Measurements from ENCODE around the gene MEIOSIN. TPM values are rescaled to one million over a fixed set of nuclear protein-coding genes. Genes with fewer than 3 reads are reported as not detected.
A peak's percentile ranks its signal among the peaks of the same experiment; 100 is the strongest.

MEIOSIN gene
- total and polyA plus RNA-seq, 2 of the 13 experiments (the other 11 are each of a cell fraction or from before 2014, with no cell fraction given) = not detected

- TF ChIP-seq ZNF121 (CRISPR knock-in tag; IDR thresholded peaks at IDR 0.05) (peak; percentile 10; the same call in 1 of the 2 replicates), UBTF (CRISPR knock-in tag; IDR thresholded peaks at IDR 0.05) (0 out of 2 replicates have a peak, but pooled peaks have one; percentile 46), NCOA1 (CRISPR knock-in tag; IDR thresholded peaks at IDR 0.05) (no peak), ZNF709 (CRISPR knock-in tag; IDR thresholded peaks at IDR 0.05) (peak; percentile 74; the same call in 1 of the 2 replicates), HIC2 (CRISPR knock-in tag; IDR thresholded peaks at IDR 0.05; ENCODE audit: low read depth) (peak; percentile 43; the same call in 1 of the 2 replicates), ZNF430 (CRISPR knock-in tag; IDR thresholded peaks at IDR 0.05) (peak; percentile 86; the same call in 1 of the 2 replicates), RELA (CRISPR knock-in tag; IDR thresholded peaks at IDR 0.05) (0 out of 2 replicates have a peak, but pooled peaks have one; percentile 47), TFE3 (CRISPR knock-in tag; IDR thresholded peaks at IDR 0.05) (no peak), SP5 (CRISPR knock-in tag; IDR thresholded peaks at IDR 0.05; ENCODE audit: borderline replicate concordance, low read depth) (peak; percentile 38), KAT8 (CRISPR knock-in tag; IDR thresholded peaks at IDR 0.05) (0 out of 2 replicates have a peak, but pooled peaks have one; percentile 10), TFDP2 (CRISPR knock-in tag; IDR thresholded peaks at IDR 0.05) (peak; percentile 97), ZMYM2 (CRISPR knock-in tag; IDR thresholded peaks at IDR 0.05) (0 out of 2 replicates have a peak, but pooled peaks have one; percentile 49), ATF5 (CRISPR knock-in tag; IDR thresholded peaks at IDR 0.05; ENCODE audit: low read depth) (no peak), KDM3A (CRISPR knock-in tag; IDR thresholded peaks at IDR 0.05; ENCODE audit: low read depth) (no peak; the same call in 1 of the 2 replicates), CAMTA2 (CRISPR knock-in tag; IDR thresholded peaks at IDR 0.05; ENCODE audit: borderline replicate concordance) (no peak), MTF2 (CRISPR knock-in tag; IDR thresholded peaks at IDR 0.05; ENCODE audit: borderline replicate concordance) (no peak)
- TF ChIP-seq, protein P1, sequence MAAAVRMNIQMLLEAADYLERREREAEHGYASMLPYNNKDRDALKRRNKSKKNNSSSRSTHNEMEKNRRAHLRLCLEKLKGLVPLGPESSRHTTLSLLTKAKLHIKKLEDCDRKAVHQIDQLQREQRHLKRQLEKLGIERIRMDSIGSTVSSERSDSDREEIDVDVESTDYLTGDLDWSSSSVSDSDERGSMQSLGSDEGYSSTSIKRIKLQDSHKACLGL (CRISPR knock-in tag; IDR thresholded peaks at IDR 0.05) = peak; percentile 95; the same call in 1 of the 2 replicates
- TF ChIP-seq, protein P2, sequence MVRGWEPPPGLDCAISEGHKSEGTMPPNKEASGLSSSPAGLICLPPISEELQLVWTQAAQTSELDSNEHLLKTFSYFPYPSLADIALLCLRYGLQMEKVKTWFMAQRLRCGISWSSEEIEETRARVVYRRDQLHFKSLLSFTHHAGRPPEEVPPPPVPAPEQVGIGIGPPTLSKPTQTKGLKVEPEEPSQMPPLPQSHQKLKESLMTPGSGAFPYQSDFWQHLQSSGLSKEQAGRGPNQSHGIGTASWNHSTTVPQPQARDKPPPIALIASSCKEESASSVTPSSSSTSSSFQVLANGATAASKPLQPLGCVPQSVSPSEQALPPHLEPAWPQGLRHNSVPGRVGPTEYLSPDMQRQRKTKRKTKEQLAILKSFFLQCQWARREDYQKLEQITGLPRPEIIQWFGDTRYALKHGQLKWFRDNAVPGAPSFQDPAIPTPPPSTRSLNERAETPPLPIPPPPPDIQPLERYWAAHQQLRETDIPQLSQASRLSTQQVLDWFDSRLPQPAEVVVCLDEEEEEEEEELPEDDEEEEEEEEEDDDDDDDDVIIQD (CRISPR knock-in tag; IDR thresholded peaks at IDR 0.05; ENCODE audit: low read depth) = peak; percentile 63; the same call in 1 of the 2 replicates
These were observed 40.8 kb upstream of the MEIOSIN start, which contains the start of gene QPCTL (continued) for GRCh38 chr19:45692187-45693105.

All from HepG2 (cell line).